CD8-positive, alpha-beta memory T cell (primary cell): Measurements from ENCODE around the gene KLHDC10. TPM values are rescaled to one million over a fixed set of nuclear protein-coding genes. Genes with fewer than 3 reads are reported as not detected.
A peak's percentile ranks its signal among the peaks of the same experiment; 100 is the strongest.

ENCODE experiments used
- CTCF ChIA-PET: fragments of 350-600 bp; sonication (Branson Sonifier 250); formaldehyde crosslinking; loops from one replicate; lab custom pipeline; 2021; ENCODE audit warnings: antibody characterized with exemption; lab: Charles Lee
- POLR2A ChIA-PET: fragments of 350-600 bp; sonication (Branson Sonifier 250); formaldehyde crosslinking; loops from one replicate; lab custom pipeline; 2021; ENCODE audit warnings: antibody characterized with exemption; lab: Charles Lee
- DNase-seq, 5 donors: peaks; one replicate each; pipeline versions ENCODE4 v3.0.0 to v3.0.0-alpha.2; 2020 to 2022; ENCODE audit warnings: mixed read lengths in 1 of 5
- H3K27ac ChIP-seq: one replicate; pipeline ENCODE4 v1.7.0; 2013; ENCODE audit warnings: low read depth, mild to moderate bottlenecking, low read length, moderate library complexity
- H3K27me3 ChIP-seq: 2 replicates; pipeline ENCODE4 v1.7.0; 2013; ENCODE audit warnings: low read length, mild to moderate bottlenecking; ENCODE audit not compliant: insufficient read depth, poor library complexity, severe bottlenecking
- H3K36me3 ChIP-seq: 2 replicates; pipeline ENCODE4 v1.7.0; 2013; ENCODE audit warnings: mild to moderate bottlenecking, low read length, moderate library complexity; ENCODE audit not compliant: insufficient read depth
- H3K4me1 ChIP-seq: 2 replicates; pipeline ENCODE4 v1.7.0; 2013; ENCODE audit warnings: mild to moderate bottlenecking, low read length, moderate library complexity; ENCODE audit not compliant: insufficient read depth
- H3K4me3 ChIP-seq: 2 replicates; pipeline ENCODE4 v1.7.0; 2013; ENCODE audit warnings: mild to moderate bottlenecking, low read length
- H3K9me3 ChIP-seq: 2 replicates; pipeline ENCODE4 v1.7.0; 2013; ENCODE audit warnings: mild to moderate bottlenecking, low read length
- H3K27ac Mint-ChIP-seq, 8 donors: one replicate each; pipeline ENCODE4 v1.8.0; 2020 to 2021; ENCODE audit warnings: mixed read lengths in 8 of 8, mild to moderate bottlenecking in 6 of 8, inconsistent platforms in 3 of 8, moderate library complexity in 3 of 8
- H3K27me3 Mint-ChIP-seq, 2 donors: one replicate each; pipeline ENCODE4 v1.8.0; 2020 to 2021; ENCODE audit warnings: mixed read lengths in 2 of 2, mild to moderate bottlenecking in 1 of 2, moderate library complexity in 1 of 2
- H3K36me3 Mint-ChIP-seq, 3 donors: one replicate each; pipeline ENCODE4 v1.8.0; 2020 to 2021; ENCODE audit warnings: mixed read lengths in 3 of 3, inconsistent platforms in 1 of 3, mild to moderate bottlenecking in 1 of 3
- H3K4me1 Mint-ChIP-seq, 3 donors: one replicate each; pipeline ENCODE4 v1.8.0; 2020 to 2021; ENCODE audit warnings: mixed read lengths in 3 of 3, inconsistent platforms in 1 of 3, mild to moderate bottlenecking in 1 of 3
- H3K4me3 Mint-ChIP-seq, 7 donors: one replicate each; pipeline ENCODE4 v1.8.0; 2020 to 2021; ENCODE audit warnings: mixed read lengths in 7 of 7, mild to moderate bottlenecking in 6 of 7, moderate library complexity in 4 of 7, inconsistent platforms in 2 of 7
- H3K9me3 Mint-ChIP-seq, 5 donors: one replicate each; pipeline ENCODE4 v1.8.0; 2020 to 2022; ENCODE audit warnings: mixed read lengths in 5 of 5, mild to moderate bottlenecking in 3 of 5, moderate library complexity in 2 of 5, inconsistent platforms in 1 of 5
- polyA plus RNA-seq: library from polyadenylated mRNA; unstranded; fragments of 300-500 nt; fragmentation: Illumina TruSeq; gene quantifications from one replicate; pipeline ENCODE4 v1.2.3, GENCODE V29; 2021
- total RNA-seq, 2 experiments: library from RNA; stranded (reverse); gene quantifications; one replicate each; pipeline ENCODE4 v1.2.3, GENCODE V29; 2021

KLHDC10 gene
- total and polyA plus RNA-seq, 3 experiments from 2014 or later, result 2.2 to 19.2 (median 18.7) TPM

- Histone ChIP-seq H3K4me1 (peaks cover 6% of the 10 kb centered on the region), H3K36me3 (peaks cover 6% of the 10 kb centered on the region), H3K9me3 (no peaks in the 10 kb centered on the region), H3K27ac (no peak overlapping the region), H3K27me3 (no peaks in the 10 kb centered on the region), H3K4me3 (no peak overlapping the region)
- Mint-ChIP-seq H3K4me3 (peak overlapping the region in 1 of 7 donors; percentile 60), H3K4me1 (no peaks in the 10 kb centered on the region), H3K27ac (peak overlapping the region in 1 of 8 donors; percentile 29), H3K27me3 (peaks cover 0 to 3% of the 10 kb centered on the region in 2 donors), H3K9me3 (peaks cover 0 to 16% (median 12%) of the 10 kb centered on the region in 5 donors), H3K36me3 (peaks cover 24 to 45% (median 39%) of the 10 kb centered on the region in 3 donors)
- CTCF ChIA-PET, result no interaction called here
- POLR2A ChIA-PET, result no interaction called here
- DNase-seq, result no peak
These were observed 87.4 kb downstream of the KLHDC10 start for GRCh38 chr7:130157700-130158099.

GRCh38 chr7:130160023-130160422 is 89.7 kb downstream of the KLHDC10 start:
- Mint-ChIP-seq H3K27ac (no peak overlapping the region), H3K4me1 (no peaks in the 10 kb centered on the region), H3K9me3 (peaks cover 0 to 16% (median 12%) of the 10 kb centered on the region in 5 donors), H3K27me3 (peaks cover 0 to 3% of the 10 kb centered on the region in 2 donors), H3K36me3 (peaks cover 33 to 59% (median 58%) of the 10 kb centered on the region in 3 donors), H3K4me3 (no peak overlapping the region)
- Histone ChIP-seq H3K36me3 (peaks cover 19% of the 10 kb centered on the region), H3K27ac (no peak overlapping the region), H3K4me3 (no peak overlapping the region), H3K27me3 (no peaks in the 10 kb centered on the region), H3K9me3 (no peaks in the 10 kb centered on the region), H3K4me1 (no peaks in the 10 kb centered on the region)
- CTCF ChIA-PET, result no interaction called here
- POLR2A ChIA-PET, result no interaction called here
- DNase-seq, result no peak

GRCh38 chr7:130160455-130160854 is 90.1 kb downstream of the KLHDC10 start:
- ChIA-PET POLR2A (no interaction called here), CTCF (no interaction called here)
- no peak overlapping the region for H3K4me3 ChIP-seq
- no peak for DNase-seq
- peaks cover 0 to 1% of the 10 kb centered on the region in 2 donors for H3K27me3 Mint-ChIP-seq
- H3K27me3 ChIP-seq, result no peaks in the 10 kb centered on the region
- peaks cover 34 to 62% (median 61%) of the 10 kb centered on the region in 3 donors for H3K36me3 Mint-ChIP-seq
- H3K9me3 Mint-ChIP-seq, result peaks cover 0 to 15% (median 12%) of the 10 kb centered on the region in 5 donors
- H3K27ac ChIP-seq, result no peak overlapping the region
- no peak overlapping the region for H3K4me3 Mint-ChIP-seq
- H3K9me3 ChIP-seq, result no peaks in the 10 kb centered on the region
- no peaks in the 10 kb centered on the region for H3K4me1 Mint-ChIP-seq
- H3K27ac Mint-ChIP-seq, result no peak overlapping the region
- peaks cover 21% of the 10 kb centered on the region for H3K36me3 ChIP-seq
- H3K4me1 ChIP-seq, result no peaks in the 10 kb centered on the region

- no peaks in the 10 kb centered on the region for H3K4me1 Mint-ChIP-seq
- peaks cover 36 to 74% (median 61%) of the 10 kb centered on the region in 3 donors for H3K36me3 Mint-ChIP-seq
- H3K27ac Mint-ChIP-seq, result no peak overlapping the region
- ChIA-PET POLR2A (no interaction called here), CTCF (interaction anchor here (1.6 kb wide), 1 partner anchor 30 kb away, joined by 3 read pairs; no protein-coding TSS in a partner anchor)
- H3K27me3 Mint-ChIP-seq, result no peaks in the 10 kb centered on the region
- Histone ChIP-seq H3K27ac (no peak overlapping the region), H3K27me3 (no peaks in the 10 kb centered on the region), H3K4me3 (no peak overlapping the region), H3K9me3 (no peaks in the 10 kb centered on the region), H3K36me3 (peaks cover 24% of the 10 kb centered on the region), H3K4me1 (no peaks in the 10 kb centered on the region)
- peaks cover 0 to 10% (median 7%) of the 10 kb centered on the region in 5 donors for H3K9me3 Mint-ChIP-seq
- no peak overlapping the region for H3K4me3 Mint-ChIP-seq
- no peak for DNase-seq
These were observed 91.9 kb downstream of the KLHDC10 start for GRCh38 chr7:130162196-130162595.

- Histone ChIP-seq H3K27me3 (no peaks in the 10 kb centered on the region), H3K36me3 (peaks cover 18% of the 10 kb centered on the region), H3K27ac (no peak overlapping the region), H3K4me3 (no peak overlapping the region), H3K4me1 (no peaks in the 10 kb centered on the region), H3K9me3 (no peaks in the 10 kb centered on the region)
- Mint-ChIP-seq H3K4me1 (peaks cover 0 to 1% (median 0%) of the 10 kb centered on the region in 3 donors), H3K36me3 (peaks cover 20 to 72% (median 31%) of the 10 kb centered on the region in 3 donors), H3K27me3 (no peaks in the 10 kb centered on the region), H3K27ac (peak overlapping the region in 1 of 8 donors; percentile 20), H3K9me3 (no peaks in the 10 kb centered on the region), H3K4me3 (no peak overlapping the region)
- CTCF ChIA-PET, result no interaction called here
- no peak for DNase-seq
- POLR2A ChIA-PET, result no interaction called here
These were observed 104.1 kb downstream of the KLHDC10 start for GRCh38 chr7:130174237-130174959.

- no peaks in the 10 kb centered on the region for H3K9me3 ChIP-seq
- peaks cover 10 to 76% (median 30%) of the 10 kb centered on the region in 3 donors for H3K36me3 Mint-ChIP-seq
- H3K4me1 Mint-ChIP-seq, result peaks cover 3 to 10% (median 7%) of the 10 kb centered on the region in 3 donors
- H3K27me3 ChIP-seq, result no peaks in the 10 kb centered on the region
- DNase-seq, result no peak
- no peaks in the 10 kb centered on the region for H3K9me3 Mint-ChIP-seq
- no peak overlapping the region for H3K27ac ChIP-seq
- ChIA-PET POLR2A (no interaction called here), CTCF (no interaction called here)
- H3K36me3 ChIP-seq, result peaks cover 16% of the 10 kb centered on the region
- no peak overlapping the region for H3K4me3 ChIP-seq
- H3K4me1 ChIP-seq, result no peaks in the 10 kb centered on the region
- peak overlapping the region in 1 of 8 donors; percentile 14 for H3K27ac Mint-ChIP-seq
- H3K27me3 Mint-ChIP-seq, result no peaks in the 10 kb centered on the region
- H3K4me3 Mint-ChIP-seq, result no peak overlapping the region
These were observed 107.9 kb downstream of the KLHDC10 start for GRCh38 chr7:130178251-130178650.

GRCh38 chr7:130179631-130180030 is 109.3 kb downstream of the KLHDC10 start:
- no peak overlapping the region for H3K27ac ChIP-seq
- no peaks in the 10 kb centered on the region for H3K9me3 Mint-ChIP-seq
- peaks cover 5 to 73% (median 27%) of the 10 kb centered on the region in 3 donors for H3K36me3 Mint-ChIP-seq
- H3K27ac Mint-ChIP-seq, result no peak overlapping the region
- H3K4me1 Mint-ChIP-seq, result peaks cover 3 to 10% (median 7%) of the 10 kb centered on the region in 3 donors
- no peaks in the 10 kb centered on the region for H3K4me1 ChIP-seq
- no peak for DNase-seq
- H3K4me3 Mint-ChIP-seq, result no peak overlapping the region
- H3K27me3 Mint-ChIP-seq, result no peaks in the 10 kb centered on the region
- no peaks in the 10 kb centered on the region for H3K27me3 ChIP-seq
- CTCF ChIA-PET, result no interaction called here
- peaks cover 20% of the 10 kb centered on the region for H3K36me3 ChIP-seq
- no peak overlapping the region for H3K4me3 ChIP-seq
- no peaks in the 10 kb centered on the region for H3K9me3 ChIP-seq
- POLR2A ChIA-PET, result no interaction called here

- DNase-seq, result no peak
- Histone ChIP-seq H3K36me3 (peaks cover 29% of the 10 kb centered on the region), H3K4me3 (no peak overlapping the region), H3K9me3 (no peaks in the 10 kb centered on the region), H3K27me3 (no peaks in the 10 kb centered on the region), H3K4me1 (no peaks in the 10 kb centered on the region), H3K27ac (no peak overlapping the region)
- ChIA-PET CTCF (no interaction called here), POLR2A (no interaction called here)
- Mint-ChIP-seq H3K27me3 (no peaks in the 10 kb centered on the region), H3K4me1 (peaks cover 5 to 13% (median 10%) of the 10 kb centered on the region in 3 donors), H3K36me3 (peaks cover 8 to 73% (median 29%) of the 10 kb centered on the region in 3 donors), H3K27ac (peak overlapping the region in 1 of 8 donors; percentile 35), H3K9me3 (no peaks in the 10 kb centered on the region), H3K4me3 (no peak overlapping the region)
These were observed 110.4 kb downstream of the KLHDC10 start for GRCh38 chr7:130180571-130181262.
